IPS DF 6.9 (cell line): ENCODE results near the gene TMEM263.
A peak's percentile ranks its signal among the peaks of the same experiment; 100 is the strongest.
"Not testable (repeated sequence)": the region's sequence is repeated elsewhere in the genome, so short reads cannot be mapped to it uniquely, and the experiment has no call there.

Source experiments
- DNase-seq: peaks from one replicate; pipeline ENCODE4 v3.0.0-alpha.2; 2013; ENCODE audit warnings: low read depth, low spot score
- H3K27ac ChIP-seq: one replicate; pipeline ENCODE4 v1.5.1; 2013; ENCODE audit warnings: low read length, control low read depth
- H3K27me3 ChIP-seq: 2 replicates; pipeline ENCODE4 v1.6.1; 2013; ENCODE audit warnings: mild to moderate bottlenecking, low read length; ENCODE audit not compliant: control insufficient read depth, insufficient read depth
- H3K36me3 ChIP-seq: 2 replicates; pipeline ENCODE4 v1.6.1; 2013; ENCODE audit warnings: low read length; ENCODE audit not compliant: control insufficient read depth, insufficient read depth
- H3K4me1 ChIP-seq: 2 replicates; pipeline ENCODE4 v1.6.1; 2013; ENCODE audit warnings: low read length; ENCODE audit not compliant: control insufficient read depth, insufficient read depth
- H3K4me3 ChIP-seq: 2 replicates; pipeline ENCODE4 v1.5.1; 2013; ENCODE audit warnings: mild to moderate bottlenecking, low read length
- H3K9me3 ChIP-seq: 2 replicates; pipeline ENCODE4 v1.6.1; 2013; ENCODE audit warnings: low read length, inconsistent platforms; ENCODE audit not compliant: control insufficient read depth, insufficient read depth
- WGBS: extraction: QIAGEN DNeasy Blood & Tissue Kit; methylation state at CpG from one replicate; pipeline ENCODE4 v1.1.7; 2013; ENCODE audit warnings: mixed read lengths, missing lambda C conversion rate; ENCODE audit not compliant: insufficient read length, insufficient coverage; 5-methylcytosine and 5-hydroxymethylcytosine counted together

The TMEM263 gene

GRCh38 chr12:106917503-106917902, 38.2 kb upstream of the TMEM263 start:
- no peak overlapping the region for H3K27ac ChIP-seq
- no peaks in the 10 kb centered on the region for H3K9me3 ChIP-seq
- H3K36me3 ChIP-seq = no peaks in the 10 kb centered on the region
- no peak overlapping the region for H3K4me3 ChIP-seq
- no CpG with 5 or more reads among the region's 7 CpGs for WGBS
- no peaks in the 10 kb centered on the region for H3K27me3 ChIP-seq
- peaks cover 2% of the 10 kb centered on the region; the same call in 1 of the 2 replicates for H3K4me1 ChIP-seq
- DNase-seq = no peak

- Histone ChIP-seq H3K9me3 (no peaks in the 10 kb centered on the region), H3K27me3 (no peaks in the 10 kb centered on the region), H3K4me3 (no peak overlapping the region), H3K36me3 (no peaks in the 10 kb centered on the region), H3K4me1 (peaks cover 2% of the 10 kb centered on the region; the same call in 1 of the 2 replicates), H3K27ac (no peak overlapping the region)
- DNase-seq = peak; percentile 58
- WGBS = no CpG with 5 or more reads among the region's 3 CpGs
Measured at GRCh38 chr12:106918746-106919145, 37.0 kb upstream of the TMEM263 start.

GRCh38 chr12:106919910-106920544, 35.7 kb upstream of the TMEM263 start:
- H3K4me1 ChIP-seq = peaks cover 2% of the 10 kb centered on the region; the same call in 1 of the 2 replicates
- no peak overlapping the region for H3K4me3 ChIP-seq
- no peak overlapping the region for H3K27ac ChIP-seq
- H3K36me3 ChIP-seq = no peaks in the 10 kb centered on the region
- DNase-seq = no peak
- WGBS = no CpG with 5 or more reads among the region's 4 CpGs
- no peaks in the 10 kb centered on the region for H3K27me3 ChIP-seq
- H3K9me3 ChIP-seq = no peaks in the 10 kb centered on the region

- not testable (repeated sequence) for H3K36me3 ChIP-seq, H3K27ac ChIP-seq, DNase-seq, H3K27me3 ChIP-seq, H3K4me3 ChIP-seq, H3K9me3 ChIP-seq, H3K4me1 ChIP-seq
- no CpG with 5 or more reads among the region's 2 CpGs for WGBS
Measured at GRCh38 chr12:106921976-106922375, 33.7 kb upstream of the TMEM263 start.

- not testable (repeated sequence) for H3K27ac ChIP-seq, H3K9me3 ChIP-seq, DNase-seq, H3K27me3 ChIP-seq, H3K4me1 ChIP-seq, H3K4me3 ChIP-seq, H3K36me3 ChIP-seq
- WGBS = no CpG with 5 or more reads among the region's 2 CpGs
Measured at GRCh38 chr12:106923594-106923993, 32.1 kb upstream of the TMEM263 start.

- Histone ChIP-seq H3K4me1 (no peaks in the 10 kb centered on the region), H3K27ac (no peak overlapping the region), H3K9me3 (no peaks in the 10 kb centered on the region), H3K36me3 (no peaks in the 10 kb centered on the region), H3K4me3 (no peak overlapping the region), H3K27me3 (no peaks in the 10 kb centered on the region)
- DNase-seq = no peak
- no CpG with 5 or more reads among the region's 3 CpGs for WGBS
Measured at GRCh38 chr12:106924268-106924861, 31.3 kb upstream of the TMEM263 start.

- Histone ChIP-seq H3K4me1 (no peaks in the 10 kb centered on the region), H3K36me3 (no peaks in the 10 kb centered on the region), H3K4me3 (no peak overlapping the region), H3K27me3 (no peaks in the 10 kb centered on the region), H3K27ac (no peak overlapping the region), H3K9me3 (no peaks in the 10 kb centered on the region)
- WGBS = no CpG with 5 or more reads among the region's 1 CpG
- no peak for DNase-seq
Measured at GRCh38 chr12:106926657-106927056, 29.1 kb upstream of the TMEM263 start.

GRCh38 chr12:106934277-106934676, 21.4 kb upstream of the TMEM263 start:
- no peak overlapping the region for H3K27ac ChIP-seq
- H3K4me3 ChIP-seq = no peak overlapping the region
- no peak for DNase-seq
- H3K36me3 ChIP-seq = no peaks in the 10 kb centered on the region
- H3K27me3 ChIP-seq = no peaks in the 10 kb centered on the region
- WGBS = no CpG with 5 or more reads among the region's 3 CpGs
- H3K4me1 ChIP-seq = no peaks in the 10 kb centered on the region
- H3K9me3 ChIP-seq = no peaks in the 10 kb centered on the region

GRCh38 chr12:106941481-106942156, 14.1 kb upstream of the TMEM263 start:
- no peak for DNase-seq
- Histone ChIP-seq H3K4me1 (no peaks in the 10 kb centered on the region), H3K27ac (no peak overlapping the region), H3K36me3 (no peaks in the 10 kb centered on the region), H3K4me3 (no peak overlapping the region), H3K9me3 (no peaks in the 10 kb centered on the region), H3K27me3 (no peaks in the 10 kb centered on the region)
- no CpG with 5 or more reads among the region's 6 CpGs for WGBS

GRCh38 chr12:106942775-106943174, 12.9 kb upstream of the TMEM263 start:
- Histone ChIP-seq H3K4me3 (no peak overlapping the region), H3K36me3 (no peaks in the 10 kb centered on the region), H3K27me3 (no peaks in the 10 kb centered on the region), H3K4me1 (no peaks in the 10 kb centered on the region), H3K9me3 (no peaks in the 10 kb centered on the region), H3K27ac (no peak overlapping the region)
- no peak for DNase-seq
- no CpG with 5 or more reads among the region's 2 CpGs for WGBS
